Measurements from ENCODE around the gene VPS13A.

DNA sequence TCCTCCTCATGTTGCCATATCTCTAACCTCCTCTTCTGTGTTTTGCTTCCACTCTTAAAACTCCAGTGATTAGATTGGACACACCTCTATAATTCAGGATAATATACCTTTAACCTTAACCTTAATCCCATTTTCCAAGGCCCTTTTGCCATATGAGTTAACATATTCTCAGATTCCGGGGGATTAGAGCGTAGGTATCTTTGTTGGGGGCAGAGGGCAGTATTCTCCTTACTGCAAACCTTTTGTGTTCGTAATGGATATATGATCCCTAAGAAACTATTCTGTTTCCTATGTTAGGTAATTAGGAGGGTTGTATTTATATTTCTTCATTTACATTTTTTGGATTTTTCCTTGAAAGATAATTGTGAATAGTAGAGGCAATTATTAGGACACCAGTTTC is 99.5 kb downstream of the VPS13A start:
- TF ChIP-seq, protein P1, sequence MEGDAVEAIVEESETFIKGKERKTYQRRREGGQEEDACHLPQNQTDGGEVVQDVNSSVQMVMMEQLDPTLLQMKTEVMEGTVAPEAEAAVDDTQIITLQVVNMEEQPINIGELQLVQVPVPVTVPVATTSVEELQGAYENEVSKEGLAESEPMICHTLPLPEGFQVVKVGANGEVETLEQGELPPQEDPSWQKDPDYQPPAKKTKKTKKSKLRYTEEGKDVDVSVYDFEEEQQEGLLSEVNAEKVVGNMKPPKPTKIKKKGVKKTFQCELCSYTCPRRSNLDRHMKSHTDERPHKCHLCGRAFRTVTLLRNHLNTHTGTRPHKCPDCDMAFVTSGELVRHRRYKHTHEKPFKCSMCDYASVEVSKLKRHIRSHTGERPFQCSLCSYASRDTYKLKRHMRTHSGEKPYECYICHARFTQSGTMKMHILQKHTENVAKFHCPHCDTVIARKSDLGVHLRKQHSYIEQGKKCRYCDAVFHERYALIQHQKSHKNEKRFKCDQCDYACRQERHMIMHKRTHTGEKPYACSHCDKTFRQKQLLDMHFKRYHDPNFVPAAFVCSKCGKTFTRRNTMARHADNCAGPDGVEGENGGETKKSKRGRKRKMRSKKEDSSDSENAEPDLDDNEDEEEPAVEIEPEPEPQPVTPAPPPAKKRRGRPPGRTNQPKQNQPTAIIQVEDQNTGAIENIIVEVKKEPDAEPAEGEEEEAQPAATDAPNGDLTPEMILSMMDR (IDR thresholded peaks at IDR 0.05): no peak
- TF ChIP-seq POLR2A (IDR thresholded peaks at IDR 0.05) (no peak), EP300 (IDR thresholded peaks at IDR 0.05) (no peak)
